ENCODE results near the gene VCL. TPM values are rescaled to one million over a fixed set of nuclear protein-coding genes. Genes with fewer than 3 reads are reported as not detected.

VCL gene
- total RNA-seq, 1 experiment from 2014 or later: 291 TPM

DNA sequence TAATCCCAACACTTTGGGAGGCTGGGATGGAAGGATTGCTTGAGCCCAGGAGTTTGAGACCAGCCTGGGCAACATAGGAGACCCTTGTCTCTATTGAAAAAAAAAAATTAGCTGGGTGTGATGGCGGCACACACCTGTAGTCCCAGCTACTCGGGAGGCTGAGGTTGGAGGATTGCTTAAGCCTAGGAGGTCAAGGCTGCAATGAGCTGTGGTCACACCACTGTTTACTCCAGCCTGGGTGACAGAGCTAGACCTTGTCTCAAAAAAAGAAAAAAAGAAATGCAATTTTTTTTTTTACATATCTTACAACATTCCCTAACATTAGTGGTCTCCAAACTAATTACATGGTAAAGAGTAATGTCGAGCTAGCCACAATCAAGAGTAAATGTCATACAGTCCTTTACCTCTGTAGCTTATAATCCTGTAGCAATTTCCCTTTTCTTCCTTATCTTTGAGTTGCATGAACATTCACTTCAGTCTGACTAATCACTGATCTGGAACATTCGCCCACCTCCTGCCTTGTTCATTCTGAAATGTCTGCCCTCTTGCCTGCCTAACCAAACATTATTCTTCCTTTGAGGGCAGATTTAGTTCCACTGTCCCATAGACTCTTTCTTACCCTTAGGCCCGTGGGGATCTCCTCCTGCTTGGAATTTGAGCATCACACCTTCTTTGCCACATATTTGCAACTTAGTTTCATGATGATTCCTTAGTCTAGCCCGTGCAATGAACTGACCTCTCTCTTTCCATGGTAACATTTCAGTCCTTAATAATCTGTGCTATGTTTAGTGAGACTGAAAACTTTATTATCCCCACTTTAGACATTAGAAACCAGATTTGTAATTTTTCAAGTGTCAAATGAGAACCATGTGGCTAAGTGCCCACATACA, 4.8 kb upstream of the VCL start:
- Mint-ChIP-seq H3K36me3 (ENCODE audit: insufficient read depth in 1 of 3, low read depth in 3 of 3) (peaks cover 0 to 2% (median 1%) of the 10 kb centered on the region in 3 experiments; a peak in 3 of 7 replicates), H3K4me1 (peaks cover 7 to 9% of the 10 kb centered on the region in 2 experiments; a peak in 3 of 4 replicates), H3K27ac (no peak overlapping the region), H3K9me3 (no peaks in the 10 kb centered on the region), H3K27me3 (ENCODE audit: low read depth) (no peaks in the 10 kb centered on the region; the same call in 1 of the 2 replicates), H3K4me3 (no peak overlapping the region)
- Histone ChIP-seq H3T11ph (ENCODE audit: low read length) (no peak overlapping the region), H2BK120ac (ENCODE audit: low read depth, low read length, poor library complexity, severe bottlenecking) (no peak overlapping the region), H3K14ac (ENCODE audit: insufficient read depth, low read length) (no peak overlapping the region), H3K56ac (ENCODE audit: insufficient read length, low read depth, low read length) (no peak overlapping the region), H3K4ac (ENCODE audit: low read depth, low read length) (no peak overlapping the region), H4K8ac (replicated peaks; ENCODE audit: insufficient read length, low read depth, low read length) (no peak overlapping the region), H3K18ac (ENCODE audit: insufficient read length, low read depth, low read length) (no peak overlapping the region), H3K27me3 (ENCODE audit: insufficient read depth, low read length) (no peaks in the 10 kb centered on the region), H3K4me1 (ENCODE audit: insufficient read depth, low read length) (no peaks in the 10 kb centered on the region), H4K20me1 (ENCODE audit: control insufficient read depth, insufficient read depth, insufficient read length) (no peaks in the 10 kb centered on the region), H2AK5ac (ENCODE audit: insufficient read length, low read length) (no peak overlapping the region), H3K23ac (ENCODE audit: insufficient read length, low read depth, low read length) (no peak overlapping the region), H3K79me1 (ENCODE audit: insufficient read depth, low read depth, low read length, poor library complexity, severe bottlenecking) (no peaks in the 10 kb centered on the region), H2BK20ac (ENCODE audit: low read depth, low read length, poor library complexity, severe bottlenecking) (no peak overlapping the region), H2BK15ac (ENCODE audit: low read depth, low read length) (no peak overlapping the region), H3K27ac (ENCODE audit: insufficient read length, low read depth, low read length) (no peak overlapping the region), H3K79me2 (ENCODE audit: insufficient read depth, low read length) (peaks cover under 1% of the 10 kb centered on the region; the same call in 1 of the 2 replicates), H3K4me2 (ENCODE audit: insufficient read depth, insufficient read length, low read length) (no peak overlapping the region), H2BK5ac (ENCODE audit: insufficient read length, low read length) (no peak overlapping the region), H3K9ac (ENCODE audit: extremely low read depth, insufficient read length, low read length) (no peak overlapping the region), H2BK12ac (ENCODE audit: insufficient read length, low read depth, low read length) (no peak overlapping the region), H4K91ac (ENCODE audit: insufficient read length, low read depth, low read length) (no peak overlapping the region), H3K9me3 (ENCODE audit: control insufficient read depth, low read depth, low read length) (no peaks in the 10 kb centered on the region), H3K23me2 (ENCODE audit: insufficient read length, low read depth, low read length, poor library complexity, severe bottlenecking) (no peaks in the 10 kb centered on the region), H2AFZ (ENCODE audit: low read length) (no peak overlapping the region), H4K5ac (ENCODE audit: insufficient read length, low read depth, low read length) (no peak overlapping the region)
- no CpG with 5 or more reads among the region's 6 CpGs for WGBS (ENCODE audit: extremely low coverage, insufficient read length, low lambda C conversion rate)
- no peak for TF ChIP-seq CTCF (conservative IDR thresholded peaks at IDR 0.05)
- no peak for DNase-seq

All from H9 (cell line).